NOMO-1 treated with DMSO at 0.1 percent for 48 hours (cell line): ENCODE measurements around the gene IQGAP2.

Experiments used
- DNase-seq: peaks from one replicate; lab custom pipeline; 2025; ENCODE audit not compliant: unreplicated experiment; lab: John Stamatoyannopoulos, UW

IQGAP2 gene

GRCh38 chr5:76445830-76446229 lies 42.7 kb downstream of the IQGAP2 start:
- no peak for DNase-seq

- DNase-seq, result no peak
These were observed 43.7 kb downstream of the IQGAP2 start for GRCh38 chr5:76446776-76447175.

- no peak for DNase-seq
These were observed 46.5 kb downstream of the IQGAP2 start for GRCh38 chr5:76449606-76450005.

GRCh38 chr5:76450054-76450453 lies 47.0 kb downstream of the IQGAP2 start:
- no peak for DNase-seq

GRCh38 chr5:76451031-76451701 lies 48.1 kb downstream of the IQGAP2 start:
- no peak for DNase-seq

- no peak for DNase-seq
These were observed 52.5 kb downstream of the IQGAP2 start for GRCh38 chr5:76455531-76456133.

- DNase-seq, result no peak
These were observed 53.2 kb downstream of the IQGAP2 start for GRCh38 chr5:76456258-76456657.

- no peak for DNase-seq
These were observed 54.8 kb downstream of the IQGAP2 start for GRCh38 chr5:76457674-76458485.

GRCh38 chr5:76458486-76458830 lies 55.4 kb downstream of the IQGAP2 start:
- DNase-seq, result no peak

GRCh38 chr5:76460104-76460503 lies 57.0 kb downstream of the IQGAP2 start:
- DNase-seq, result no peak

GRCh38 chr5:76462097-76462667 lies 59.1 kb downstream of the IQGAP2 start:
- no peak for DNase-seq

- no peak for DNase-seq
These were observed 64.1 kb downstream of the IQGAP2 start for GRCh38 chr5:76467216-76467615.

- peak; percentile 81 for DNase-seq
These were observed 65.7 kb downstream of the IQGAP2 start for GRCh38 chr5:76468635-76469425.

- DNase-seq, result no peak
These were observed 66.7 kb downstream of the IQGAP2 start for GRCh38 chr5:76469656-76470290.

- DNase-seq, result no peak
These were observed 67.9 kb downstream of the IQGAP2 start for GRCh38 chr5:76470976-76471375.

GRCh38 chr5:76471406-76471805 lies 68.3 kb downstream of the IQGAP2 start:
- no peak for DNase-seq

GRCh38 chr5:76471987-76472334 lies 68.9 kb downstream of the IQGAP2 start:
- DNase-seq, result no peak

GRCh38 chr5:76472335-76473008 lies 69.4 kb downstream of the IQGAP2 start:
- no peak for DNase-seq

GRCh38 chr5:76473009-76473336 lies 69.9 kb downstream of the IQGAP2 start:
- no peak for DNase-seq

GRCh38 chr5:76473661-76474060 lies 70.6 kb downstream of the IQGAP2 start:
- DNase-seq, result peak; percentile 4
